Transverse colon (tissue), 4 donors: ENCODE measurements around the gene FASN. TPM values are rescaled to one million over a fixed set of nuclear protein-coding genes. Genes with fewer than 3 reads are reported as not detected.

ENCODE experiments used
- DNase-seq: peaks from one replicate; pipeline ENCODE4 v3.0.0-alpha.2; 2019
- H3K27ac ChIP-seq, 4 donors: fragments of 200-600 bp; sonication (generic); 2 replicates each; pipeline ENCODE4 v1.5.1; 2016 to 2018; ENCODE audit warnings: inconsistent platforms in 4 of 4
- H3K27me3 ChIP-seq: fragments of 200-600 bp; sonication (generic); 2 replicates; pipeline ENCODE4 v1.5.1; 2017; ENCODE audit warnings: inconsistent platforms
- H3K36me3 ChIP-seq, 4 donors: fragments of 200-600 bp; sonication (generic); 2 replicates each; pipeline ENCODE4 v1.5.1; 2017 to 2019; ENCODE audit warnings: inconsistent platforms in 4 of 4
- H3K4me1 ChIP-seq, 4 donors: fragments of 200-600 bp; sonication (generic); 2 replicates each; pipeline ENCODE4 v1.5.1; 2017 to 2020; ENCODE audit warnings: inconsistent platforms in 4 of 4
- H3K4me3 ChIP-seq, 4 donors: fragments of 200-600 bp; sonication (generic); 1 replicate in 1 of 4; 2 replicates in 3 of 4; pipeline versions ENCODE4 v1.5.1 to v1.6.1; 2017 to 2019; ENCODE audit warnings: inconsistent platforms in 4 of 4
- H3K9me3 ChIP-seq, 2 donors: fragments of 200-600 bp; sonication (generic); 2 replicates each; pipeline ENCODE4 v1.5.1; 2017 to 2019; ENCODE audit warnings: inconsistent platforms in 2 of 2
- EP300 ChIP-seq: sonication (generic); formaldehyde crosslinking; IDR thresholded peaks from one replicate; pipeline ENCODE4 v1.6.1; 2017; ENCODE audit warnings: antibody characterized with exemption, low read depth
- POLR2A ChIP-seq: fragments of 450-650 bp; IDR thresholded peaks from one replicate; pipeline ENCODE4 v1.6.1; 2016; ENCODE audit warnings: antibody characterized with exemption, mild to moderate bottlenecking, moderate library complexity
- POLR2AphosphoS5 ChIP-seq, 3 donors: sonication (generic); formaldehyde crosslinking; IDR thresholded peaks; one replicate each; pipeline ENCODE4 v1.6.1; 2016; ENCODE audit warnings: antibody characterized with exemption in 3 of 3
- WGBS, 2 donors: methylation state at CpG; one replicate each; pipeline ENCODE4 v1.1.5; 2018; ENCODE audit warnings: low coverage in 1 of 2; 5-methylcytosine and 5-hydroxymethylcytosine counted together
- in situ Hi-C, 4 donors: fragments of 200-750 bp; cut with MboI; loops; one replicate each; pipeline versions ENCODE4 v1.15.0 to v1.15.1; 2017; ENCODE audit warnings: low sequenced_read_pairs in 3 of 4, low pct_ligation_motif_present in 1 of 4, low pct_unique_long_range_greater_than_20kb in 1 of 4
- intact Hi-C: fragments of 100-400 bp; cut with DNase I; formaldehyde crosslinking; loops from one replicate; pipeline ENCODE4 v1.15.1; 2023; ENCODE audit warnings: low total_unique reads
- total RNA-seq, 4 donors: library from RNA; depleted of rRNA; stranded (reverse); fragments of >200 nt; gene quantifications; one replicate each; pipeline ENCODE4 v1.1.0, GENCODE V29; 2016
- TF ChIP-seq, protein P1 (sequence below), 5 experiments: fragments of 200-600 bp in 3 of 5; fragments of 450-650 bp in 2 of 5; sonication (generic) in 3 of 5; IDR thresholded peaks; 1 replicate in 2 of 5; 2 replicates in 3 of 5; pipeline ENCODE4 v1.5.1; 2016 to 2017; ENCODE audit warnings: antibody characterized with exemption in 5 of 5, inconsistent platforms in 3 of 5, mild to moderate bottlenecking in 2 of 5, moderate library complexity in 1 of 5

Gene FASN
- total RNA-seq, 4 donors from 2014 or later: 25.1 to 185 (median 99.4) TPM

DNA sequence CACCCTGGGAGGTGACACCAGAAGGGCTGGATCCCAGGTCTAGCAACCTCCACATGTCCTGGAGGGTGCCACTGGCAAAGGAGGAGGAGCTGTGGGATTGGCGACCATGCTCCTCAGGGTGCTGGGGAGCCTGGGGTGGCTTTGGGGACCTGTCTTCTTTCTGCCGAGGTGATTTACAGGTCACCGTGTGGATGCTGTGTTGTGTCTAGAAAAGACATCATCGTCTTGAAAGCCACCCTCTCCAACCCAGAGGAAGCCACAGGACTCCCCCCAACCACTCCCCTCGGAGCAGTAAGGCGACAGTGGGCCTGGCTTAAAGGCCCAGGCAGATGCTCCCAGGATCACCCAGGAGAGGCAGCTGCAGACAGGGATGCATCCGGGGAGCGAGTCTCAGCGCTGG, 29.7 kb upstream of the FASN start:
- no peaks in the 10 kb centered on the region for H3K9me3 ChIP-seq
- no peaks in the 10 kb centered on the region for H3K36me3 ChIP-seq
- H3K27ac ChIP-seq: no peak overlapping the region
- no peaks in the 10 kb centered on the region for H3K27me3 ChIP-seq
- 83% methylated on average over 9 of the region's 9 CpGs; no CpG with 5 or more reads in 1 of the 2 donors for WGBS, 2 donors
- in situ Hi-C loops: no loop called here
- TF ChIP-seq POLR2A (no peak), POLR2AphosphoS5 (IDR thresholded peaks at IDR 0.05) (no peak), EP300 (no peak)
- TF ChIP-seq, protein P1, sequence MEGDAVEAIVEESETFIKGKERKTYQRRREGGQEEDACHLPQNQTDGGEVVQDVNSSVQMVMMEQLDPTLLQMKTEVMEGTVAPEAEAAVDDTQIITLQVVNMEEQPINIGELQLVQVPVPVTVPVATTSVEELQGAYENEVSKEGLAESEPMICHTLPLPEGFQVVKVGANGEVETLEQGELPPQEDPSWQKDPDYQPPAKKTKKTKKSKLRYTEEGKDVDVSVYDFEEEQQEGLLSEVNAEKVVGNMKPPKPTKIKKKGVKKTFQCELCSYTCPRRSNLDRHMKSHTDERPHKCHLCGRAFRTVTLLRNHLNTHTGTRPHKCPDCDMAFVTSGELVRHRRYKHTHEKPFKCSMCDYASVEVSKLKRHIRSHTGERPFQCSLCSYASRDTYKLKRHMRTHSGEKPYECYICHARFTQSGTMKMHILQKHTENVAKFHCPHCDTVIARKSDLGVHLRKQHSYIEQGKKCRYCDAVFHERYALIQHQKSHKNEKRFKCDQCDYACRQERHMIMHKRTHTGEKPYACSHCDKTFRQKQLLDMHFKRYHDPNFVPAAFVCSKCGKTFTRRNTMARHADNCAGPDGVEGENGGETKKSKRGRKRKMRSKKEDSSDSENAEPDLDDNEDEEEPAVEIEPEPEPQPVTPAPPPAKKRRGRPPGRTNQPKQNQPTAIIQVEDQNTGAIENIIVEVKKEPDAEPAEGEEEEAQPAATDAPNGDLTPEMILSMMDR (IDR thresholded peaks at IDR 0.05): no peak
- no peak overlapping the region for H3K4me3 ChIP-seq
- DNase-seq: no peak
- no peaks in the 10 kb centered on the region for H3K4me1 ChIP-seq
- intact Hi-C loops: no loop called here

- no peaks in the 10 kb centered on the region for H3K36me3 ChIP-seq
- in situ Hi-C loops: no loop called here
These were observed 29.2 kb upstream of the FASN start for GRCh38 chr17:82127315-82127595.

DNA sequence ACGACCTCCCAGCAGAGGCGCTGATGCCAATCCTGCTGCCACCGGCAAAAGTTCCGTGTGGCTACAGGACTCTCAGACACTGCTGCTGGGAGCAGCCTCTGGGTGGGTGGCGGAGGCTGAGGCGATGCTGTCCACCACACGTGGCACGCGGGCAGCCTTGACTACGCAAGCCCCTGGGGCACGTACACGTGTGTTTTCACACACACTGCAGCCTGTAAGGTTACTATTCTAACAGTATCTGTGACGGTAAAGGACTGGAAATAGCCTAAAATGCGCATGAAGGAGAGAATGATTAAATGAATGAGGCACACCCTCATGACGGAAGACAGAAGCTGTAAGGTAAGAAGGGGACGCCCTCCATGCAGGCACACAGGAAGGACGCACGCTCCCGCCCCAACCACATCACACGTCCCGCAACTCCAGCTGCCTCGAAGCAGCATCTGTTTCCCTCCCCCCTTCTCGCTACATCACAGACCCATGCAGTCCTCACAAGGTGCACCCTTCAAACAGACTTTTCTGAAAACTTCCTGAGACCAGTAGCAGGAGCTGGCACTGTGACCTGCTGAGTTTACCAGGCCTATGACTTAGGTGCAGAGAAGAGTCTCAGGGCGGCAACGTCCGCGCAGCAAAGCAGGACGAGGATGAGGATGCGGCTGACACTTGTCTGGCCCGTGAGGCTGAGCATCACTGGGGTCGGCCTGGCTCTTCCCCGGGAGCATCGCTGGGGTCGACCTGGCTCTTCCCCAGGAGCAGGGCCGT, 28.7 kb upstream of the FASN start:
- in situ Hi-C loops: no loop called here

More at GRCh38 chr17:82127315-82127595, 29.2 kb upstream of the FASN start:
- Histone ChIP-seq H3K27ac (no peak overlapping the region), H3K27me3 (no peaks in the 10 kb centered on the region), H3K4me1 (no peaks in the 10 kb centered on the region), H3K4me3 (no peak overlapping the region), H3K9me3 (no peaks in the 10 kb centered on the region)
- TF ChIP-seq POLR2AphosphoS5 (IDR thresholded peaks at IDR 0.05) (no peak), EP300 (no peak), POLR2A (no peak)
- TF ChIP-seq, protein P1 (IDR thresholded peaks at IDR 0.05): no peak
- 83% methylated on average over 11 of the region's 11 CpGs; no CpG with 5 or more reads in 1 of the 2 donors for WGBS, 2 donors
- DNase-seq: no peak
- intact Hi-C loops: no loop called here

GRCh38 chr17:82124101-82124500, 26.1 kb upstream of the FASN start:
- Histone ChIP-seq H3K36me3 (no peaks in the 10 kb centered on the region), H3K9me3 (no peaks in the 10 kb centered on the region), H3K4me3 (no peak overlapping the region), H3K27ac (no peak overlapping the region), H3K27me3 (no peaks in the 10 kb centered on the region), H3K4me1 (no peaks in the 10 kb centered on the region)
- 91 to 92% methylated on average over 4 of the region's 4 CpGs for WGBS, 2 donors
- no peak for DNase-seq
- in situ Hi-C loops (no loop called here), intact Hi-C loops (no loop called here)
- TF ChIP-seq POLR2A (no peak), EP300 (no peak), POLR2AphosphoS5 (IDR thresholded peaks at IDR 0.05) (no peak)
- TF ChIP-seq, protein P1 (IDR thresholded peaks at IDR 0.05): no peak

More for the DNA sequence above, 28.7 kb upstream of the FASN start:
- DNase-seq: peak; percentile 21
- no peaks in the 10 kb centered on the region for H3K36me3 ChIP-seq
- intact Hi-C loops: no loop called here
- no peak overlapping the region for H3K27ac ChIP-seq
- no peaks in the 10 kb centered on the region for H3K27me3 ChIP-seq
- WGBS, 2 donors: 60 to 85% methylated on average over 1 to 35 of the region's 35 CpGs
- no peaks in the 10 kb centered on the region for H3K4me1 ChIP-seq
- peak; percentile 12 for TF ChIP-seq POLR2A
- no peak for TF ChIP-seq POLR2AphosphoS5 (IDR thresholded peaks at IDR 0.05)
- TF ChIP-seq, protein P1 (IDR thresholded peaks at IDR 0.05): no peak
- TF ChIP-seq EP300: no peak
- no peaks in the 10 kb centered on the region for H3K9me3 ChIP-seq
- no peak overlapping the region for H3K4me3 ChIP-seq
